Measurements from ENCODE around the gene RAMP2.

The RAMP2 gene

GRCh38 chr17:42797067-42798007, 36.3 kb downstream of the RAMP2 start:
- no peak overlapping the region for H2AFZ ChIP-seq (ENCODE audit: low read length)

GRCh38 chr17:42798011-42798382, 37.0 kb downstream of the RAMP2 start:
- peak overlapping the region; percentile 88 for H3K4me3 ChIP-seq (ENCODE audit: low read length, poor library complexity, severe bottlenecking)

More at GRCh38 chr17:42797067-42798007, 36.3 kb downstream of the RAMP2 start:
- TF ChIP-seq EZH2phosphoT487 (IDR thresholded peaks at IDR 0.05; ENCODE audit: borderline replicate concordance): no peak
- no peak for TF ChIP-seq CTCF (conservative IDR thresholded peaks at IDR 0.05; ENCODE audit: low read length)
- peaks cover 12% of the 10 kb centered on the region for H3K4me1 ChIP-seq (ENCODE audit: insufficient read depth, low read length, poor library complexity, severe bottlenecking)
- no peaks in the 10 kb centered on the region for H3K36me3 ChIP-seq (ENCODE audit: insufficient read depth, low read length)
- H3K27me3 ChIP-seq (ENCODE audit: insufficient read depth, low read length, poor library complexity, severe bottlenecking): no peaks in the 10 kb centered on the region
- no peaks in the 10 kb centered on the region for H4K20me1 ChIP-seq (ENCODE audit: insufficient read depth, low read length, poor library complexity, severe bottlenecking)
- H3K9me2 ChIP-seq (replicated peaks; ENCODE audit: low read depth, low read length): no peaks in the 10 kb centered on the region
- H3K9me3 ChIP-seq (ENCODE audit: insufficient read depth, low read depth, low read length): no peaks in the 10 kb centered on the region
- H3K4me3 ChIP-seq (ENCODE audit: low read length, poor library complexity, severe bottlenecking): peak overlapping the region; percentile 88
- peak overlapping the region; percentile 88 for H3K9ac ChIP-seq (ENCODE audit: low read depth, low read length, poor library complexity, severe bottlenecking)
- H3K79me2 ChIP-seq (ENCODE audit: insufficient read depth, low read length): peaks cover 20% of the 10 kb centered on the region
- peak overlapping the region; percentile 97 for H3K4me2 ChIP-seq (ENCODE audit: low read depth, low read length, poor library complexity, severe bottlenecking)
- H3F3A ChIP-seq (ENCODE audit: low read depth): no peaks in the 10 kb centered on the region

More at GRCh38 chr17:42798011-42798382, 37.0 kb downstream of the RAMP2 start:
- H3K9me3 ChIP-seq (ENCODE audit: insufficient read depth, low read depth, low read length): no peaks in the 10 kb centered on the region
- no peaks in the 10 kb centered on the region for H3K27me3 ChIP-seq (ENCODE audit: insufficient read depth, low read length, poor library complexity, severe bottlenecking)
- no peaks in the 10 kb centered on the region for H3K36me3 ChIP-seq (ENCODE audit: insufficient read depth, low read length)
- H3K79me2 ChIP-seq (ENCODE audit: insufficient read depth, low read length): peaks cover 20% of the 10 kb centered on the region
- H2AFZ ChIP-seq (ENCODE audit: low read length): peak overlapping the region; percentile 85
- H3F3A ChIP-seq (ENCODE audit: low read depth): no peaks in the 10 kb centered on the region
- peak overlapping the region; percentile 88 for H3K9ac ChIP-seq (ENCODE audit: low read depth, low read length, poor library complexity, severe bottlenecking)
- TF ChIP-seq CTCF (conservative IDR thresholded peaks at IDR 0.05; ENCODE audit: low read length): no peak
- no peak for TF ChIP-seq EZH2phosphoT487 (IDR thresholded peaks at IDR 0.05; ENCODE audit: borderline replicate concordance)
- no peaks in the 10 kb centered on the region for H4K20me1 ChIP-seq (ENCODE audit: insufficient read depth, low read length, poor library complexity, severe bottlenecking)
- H3K4me1 ChIP-seq (ENCODE audit: insufficient read depth, low read length, poor library complexity, severe bottlenecking): peaks cover 12% of the 10 kb centered on the region
- H3K4me2 ChIP-seq (ENCODE audit: low read depth, low read length, poor library complexity, severe bottlenecking): peak overlapping the region; percentile 97
- no peaks in the 10 kb centered on the region for H3K9me2 ChIP-seq (replicated peaks; ENCODE audit: low read depth, low read length)

Data from Loucy (cell line).